ENCODE results near the gene CYP4A11.
"Not testable (repeated sequence)": the region's sequence is repeated elsewhere in the genome, so short reads cannot be mapped to it uniquely, and the experiment has no call there.

The CYP4A11 gene

GRCh38 chr1:46949417-46949666 is 8.1 kb upstream of the CYP4A11 start:
- not testable (repeated sequence) for H3K27me3 ChIP-seq (ENCODE audit: insufficient read depth, low read length, poor library complexity); H3K9ac ChIP-seq (ENCODE audit: low read depth, low read length); DNase-seq; H3K4me2 ChIP-seq (ENCODE audit: insufficient read depth, low read length); H3K36me3 ChIP-seq (ENCODE audit: insufficient read depth, low read length); ATAC-seq (ENCODE audit: insufficient read depth, low read depth); H3K79me2 ChIP-seq (ENCODE audit: insufficient read depth, low read length); H4K20me1 ChIP-seq (ENCODE audit: insufficient read depth, low read length); H3K9me3 ChIP-seq (ENCODE audit: insufficient read depth, low read length, severe bottlenecking); H3K4me3 ChIP-seq (ENCODE audit: low read depth in 1 of 2, low read length in 2 of 2); H3K4me1 ChIP-seq (ENCODE audit: insufficient read depth, low read length); H3K27ac ChIP-seq (ENCODE audit: low read length); H2AFZ ChIP-seq (ENCODE audit: low read depth, low read length)

- no peak overlapping the region for H3K9ac ChIP-seq (ENCODE audit: low read depth, low read length)
- H3K36me3 ChIP-seq (ENCODE audit: insufficient read depth, low read length), result no peaks in the 10 kb centered on the region
- no peak overlapping the region for H2AFZ ChIP-seq (ENCODE audit: low read depth, low read length)
- no peak for ATAC-seq (ENCODE audit: insufficient read depth, low read depth)
- no peak for TF ChIP-seq EZH2 (IDR thresholded peaks at IDR 0.05; ENCODE audit: borderline replicate concordance, low read depth, low read length, severe bottlenecking)
- TF ChIP-seq CTCF (IDR thresholded peaks at IDR 0.05; ENCODE audit: borderline replicate concordance, extremely low read depth, low read length, poor library complexity, severe bottlenecking), result no peak
- no peak for DNase-seq
- no peaks in the 10 kb centered on the region for H4K20me1 ChIP-seq (ENCODE audit: insufficient read depth, low read length)
- H3K4me1 ChIP-seq (ENCODE audit: insufficient read depth, low read length), result no peaks in the 10 kb centered on the region
- H3K27ac ChIP-seq (ENCODE audit: low read length), result no peak overlapping the region
- no peaks in the 10 kb centered on the region for H3K27me3 ChIP-seq (ENCODE audit: insufficient read depth, low read length, poor library complexity)
- no peaks in the 10 kb centered on the region for H3K79me2 ChIP-seq (ENCODE audit: insufficient read depth, low read length)
- no peak overlapping the region for H3K4me3 ChIP-seq (ENCODE audit: low read depth in 1 of 2, low read length in 2 of 2)
- no peak overlapping the region for H3K4me2 ChIP-seq (ENCODE audit: insufficient read depth, low read length)
- H3K9me3 ChIP-seq (ENCODE audit: insufficient read depth, low read length, severe bottlenecking), result no peaks in the 10 kb centered on the region
Observed at GRCh38 chr1:46948629-46949416, 7.5 kb upstream of the CYP4A11 start.

DNA sequence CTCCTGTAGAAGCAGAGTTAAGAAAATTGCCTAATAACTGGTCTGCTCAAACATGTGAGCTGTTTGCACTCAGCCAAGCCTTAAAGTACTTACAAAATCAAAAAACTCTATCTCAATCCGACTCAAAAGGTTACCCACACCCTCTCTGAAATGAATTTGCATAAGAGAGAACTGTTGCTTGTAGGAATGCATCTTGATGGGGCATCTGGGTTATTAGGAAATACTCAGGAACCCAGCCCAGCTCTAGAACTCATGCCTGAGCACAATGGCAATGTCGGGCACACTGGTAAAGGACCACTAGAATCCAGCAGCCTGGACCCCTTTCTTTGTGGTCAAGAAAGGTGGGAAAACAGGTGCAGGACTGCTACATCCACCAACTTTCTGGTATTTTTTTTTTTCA is 6.4 kb upstream of the CYP4A11 start:
- not testable (repeated sequence) for H3K36me3 ChIP-seq (ENCODE audit: insufficient read depth, low read length); H3K9ac ChIP-seq (ENCODE audit: low read depth, low read length); H3K27ac ChIP-seq (ENCODE audit: low read length); H3K4me2 ChIP-seq (ENCODE audit: insufficient read depth, low read length); H3K4me3 ChIP-seq (ENCODE audit: low read depth in 1 of 2, low read length in 2 of 2); H3K27me3 ChIP-seq (ENCODE audit: insufficient read depth, low read length, poor library complexity); ATAC-seq (ENCODE audit: insufficient read depth, low read depth); H3K79me2 ChIP-seq (ENCODE audit: insufficient read depth, low read length); H2AFZ ChIP-seq (ENCODE audit: low read depth, low read length); H3K4me1 ChIP-seq (ENCODE audit: insufficient read depth, low read length); DNase-seq; H4K20me1 ChIP-seq (ENCODE audit: insufficient read depth, low read length); H3K9me3 ChIP-seq (ENCODE audit: insufficient read depth, low read length, severe bottlenecking)

DNA sequence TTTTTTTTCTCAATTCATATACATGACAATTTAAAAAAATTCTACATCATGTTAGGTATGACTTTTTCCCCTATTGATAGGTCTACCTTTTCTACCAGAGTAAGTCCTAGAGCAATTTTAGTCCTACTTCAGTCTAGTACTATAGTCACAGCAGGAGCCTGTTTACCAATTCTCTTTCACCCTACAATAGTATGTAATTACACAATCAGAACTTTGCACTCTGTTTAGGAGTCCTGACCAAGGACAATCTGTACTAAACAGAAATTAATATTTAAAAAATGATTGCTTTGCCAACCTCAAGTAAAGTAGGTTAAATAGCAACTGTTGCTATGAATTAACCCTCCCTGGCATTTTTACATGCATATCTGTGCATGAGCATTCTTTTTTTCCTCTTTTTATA is 810 bp upstream of the CYP4A11 start:
- ATAC-seq (ENCODE audit: insufficient read depth, low read depth), result no peak

More for the DNA sequence above, 810 bp upstream of the CYP4A11 start:
- H3K36me3 ChIP-seq (ENCODE audit: insufficient read depth, low read length), result no peaks in the 10 kb centered on the region
- peaks cover 7% of the 10 kb centered on the region for H3K27me3 ChIP-seq (ENCODE audit: insufficient read depth, low read length, poor library complexity)
- no peak overlapping the region for H3K4me3 ChIP-seq (ENCODE audit: low read depth in 1 of 2, low read length in 2 of 2)
- no peak overlapping the region for H3K9ac ChIP-seq (ENCODE audit: low read depth, low read length)
- no peak for TF ChIP-seq EZH2 (IDR thresholded peaks at IDR 0.05; ENCODE audit: borderline replicate concordance, low read depth, low read length, severe bottlenecking)
- no peak for TF ChIP-seq CTCF (IDR thresholded peaks at IDR 0.05; ENCODE audit: borderline replicate concordance, extremely low read depth, low read length, poor library complexity, severe bottlenecking)
- no peak overlapping the region for H2AFZ ChIP-seq (ENCODE audit: low read depth, low read length)
- no peaks in the 10 kb centered on the region for H3K9me3 ChIP-seq (ENCODE audit: insufficient read depth, low read length, severe bottlenecking)
- no peaks in the 10 kb centered on the region for H3K4me1 ChIP-seq (ENCODE audit: insufficient read depth, low read length)
- H3K4me2 ChIP-seq (ENCODE audit: insufficient read depth, low read length), result no peak overlapping the region
- H3K79me2 ChIP-seq (ENCODE audit: insufficient read depth, low read length), result no peaks in the 10 kb centered on the region
- no peak overlapping the region for H3K27ac ChIP-seq (ENCODE audit: low read length)
- no peak for DNase-seq
- H4K20me1 ChIP-seq (ENCODE audit: insufficient read depth, low read length), result no peaks in the 10 kb centered on the region

Data from DND-41 (cell line).